Skeletal muscle satellite cell (primary cell): ENCODE results near the gene RGL1.

ENCODE experiments used
- H3K27me3 ChIP-seq: 2 replicates; pipeline ENCODE4 v1.7.0; 2013; ENCODE audit warnings: low read length; ENCODE audit not compliant: control insufficient read depth, insufficient read depth
- H3K36me3 ChIP-seq: 2 replicates; pipeline ENCODE4 v1.7.0; 2013; ENCODE audit warnings: mild to moderate bottlenecking, control low read depth, low read length; ENCODE audit not compliant: insufficient read depth
- H3K4me1 ChIP-seq: 2 replicates; pipeline ENCODE4 v1.7.0; 2013; ENCODE audit warnings: low read length; ENCODE audit not compliant: control insufficient read depth, insufficient read depth
- H3K4me2 ChIP-seq: 2 replicates; pipeline ENCODE4 v1.7.0; 2013; ENCODE audit warnings: mild to moderate bottlenecking, low read length
- H3K4me3 ChIP-seq: 2 replicates; pipeline ENCODE4 v1.7.0; 2013; ENCODE audit warnings: low read length
- H3K9ac ChIP-seq: 2 replicates; pipeline ENCODE4 v1.7.0; 2013; ENCODE audit warnings: mild to moderate bottlenecking, low read depth, low read length, moderate library complexity
- H3K9me3 ChIP-seq: replicated peaks from 2 replicates; pipeline ENCODE4 v1.7.0; 2013; ENCODE audit warnings: mild to moderate bottlenecking, control low read depth, low read length

The RGL1 gene

GRCh38 chr1:183894290-183894565, 89.3 kb downstream of the RGL1 start:
- H3K9ac ChIP-seq = no peak overlapping the region
- no peak overlapping the region for H3K4me2 ChIP-seq
- no peak overlapping the region for H3K4me3 ChIP-seq
- H3K36me3 ChIP-seq = no peaks in the 10 kb centered on the region
- no peaks in the 10 kb centered on the region for H3K27me3 ChIP-seq
- H3K4me1 ChIP-seq = no peaks in the 10 kb centered on the region
- no peaks in the 10 kb centered on the region for H3K9me3 ChIP-seq

- H3K4me3 ChIP-seq = no peak overlapping the region
- H3K9me3 ChIP-seq = no peaks in the 10 kb centered on the region
- H3K9ac ChIP-seq = no peak overlapping the region
- no peak overlapping the region for H3K4me2 ChIP-seq
- H3K27me3 ChIP-seq = no peaks in the 10 kb centered on the region
- H3K36me3 ChIP-seq = no peaks in the 10 kb centered on the region
- H3K4me1 ChIP-seq = no peaks in the 10 kb centered on the region
These were observed 91.6 kb downstream of the RGL1 start for GRCh38 chr1:183896466-183897048.

- H3K36me3 ChIP-seq = no peaks in the 10 kb centered on the region
- H3K9me3 ChIP-seq = no peaks in the 10 kb centered on the region
- H3K4me3 ChIP-seq = no peak overlapping the region
- no peaks in the 10 kb centered on the region for H3K27me3 ChIP-seq
- no peak overlapping the region for H3K4me2 ChIP-seq
- no peak overlapping the region for H3K9ac ChIP-seq
- no peaks in the 10 kb centered on the region for H3K4me1 ChIP-seq
These were observed 93.1 kb downstream of the RGL1 start for GRCh38 chr1:183898001-183898396.

- Histone ChIP-seq H3K9me3 (no peaks in the 10 kb centered on the region), H3K4me1 (no peaks in the 10 kb centered on the region), H3K9ac (no peak overlapping the region), H3K27me3 (no peaks in the 10 kb centered on the region), H3K36me3 (no peaks in the 10 kb centered on the region), H3K4me2 (no peak overlapping the region), H3K4me3 (no peak overlapping the region)
These were observed 93.7 kb downstream of the RGL1 start for GRCh38 chr1:183898610-183899009.

GRCh38 chr1:183901748-183902330, 96.9 kb downstream of the RGL1 start:
- Histone ChIP-seq H3K27me3 (no peaks in the 10 kb centered on the region), H3K4me2 (no peak overlapping the region), H3K36me3 (no peaks in the 10 kb centered on the region), H3K9me3 (no peaks in the 10 kb centered on the region), H3K4me3 (no peak overlapping the region), H3K9ac (no peak overlapping the region), H3K4me1 (no peaks in the 10 kb centered on the region)

GRCh38 chr1:183903101-183903500, 98.2 kb downstream of the RGL1 start:
- H3K36me3 ChIP-seq = no peaks in the 10 kb centered on the region
- H3K4me1 ChIP-seq = no peaks in the 10 kb centered on the region
- H3K27me3 ChIP-seq = no peaks in the 10 kb centered on the region
- no peak overlapping the region for H3K4me3 ChIP-seq
- H3K4me2 ChIP-seq = no peak overlapping the region
- H3K9me3 ChIP-seq = no peaks in the 10 kb centered on the region
- H3K9ac ChIP-seq = no peak overlapping the region

GRCh38 chr1:183905508-183906113, 100.7 kb downstream of the RGL1 start:
- Histone ChIP-seq H3K27me3 (no peaks in the 10 kb centered on the region), H3K9ac (no peak overlapping the region), H3K4me2 (no peak overlapping the region), H3K4me1 (no peaks in the 10 kb centered on the region), H3K36me3 (no peaks in the 10 kb centered on the region), H3K9me3 (no peaks in the 10 kb centered on the region), H3K4me3 (no peak overlapping the region)

- Histone ChIP-seq H3K4me1 (no peaks in the 10 kb centered on the region), H3K4me3 (no peak overlapping the region), H3K36me3 (peaks cover 1% of the 10 kb centered on the region), H3K27me3 (no peaks in the 10 kb centered on the region), H3K9me3 (no peaks in the 10 kb centered on the region), H3K4me2 (no peak overlapping the region), H3K9ac (no peak overlapping the region)
These were observed 102.2 kb downstream of the RGL1 start for GRCh38 chr1:183907070-183907469.

- Histone ChIP-seq H3K36me3 (peaks cover 9% of the 10 kb centered on the region), H3K4me2 (no peak overlapping the region), H3K27me3 (no peaks in the 10 kb centered on the region), H3K9me3 (no peaks in the 10 kb centered on the region), H3K4me1 (no peaks in the 10 kb centered on the region), H3K4me3 (no peak overlapping the region), H3K9ac (no peak overlapping the region)
These were observed 103.2 kb downstream of the RGL1 start for GRCh38 chr1:183908079-183908478.

GRCh38 chr1:183909672-183910071, 104.8 kb downstream of the RGL1 start:
- Histone ChIP-seq H3K4me2 (no peak overlapping the region), H3K9ac (no peak overlapping the region), H3K27me3 (no peaks in the 10 kb centered on the region), H3K36me3 (peaks cover 9% of the 10 kb centered on the region), H3K4me3 (no peak overlapping the region), H3K9me3 (no peaks in the 10 kb centered on the region), H3K4me1 (peaks cover 5% of the 10 kb centered on the region)

- Histone ChIP-seq H3K36me3 (peaks cover 9% of the 10 kb centered on the region), H3K4me2 (no peak overlapping the region), H3K4me3 (no peak overlapping the region), H3K27me3 (no peaks in the 10 kb centered on the region), H3K9ac (no peak overlapping the region), H3K9me3 (no peaks in the 10 kb centered on the region), H3K4me1 (peaks cover 16% of the 10 kb centered on the region)
These were observed 105.9 kb downstream of the RGL1 start for GRCh38 chr1:183910845-183911244.

GRCh38 chr1:183911285-183911684, 106.4 kb downstream of the RGL1 start:
- H3K36me3 ChIP-seq = peaks cover 9% of the 10 kb centered on the region

More at GRCh38 chr1:183911285-183911684, 106.4 kb downstream of the RGL1 start:
- Histone ChIP-seq H3K4me1 (peaks cover 18% of the 10 kb centered on the region), H3K9me3 (no peaks in the 10 kb centered on the region), H3K9ac (no peak overlapping the region), H3K4me2 (no peak overlapping the region), H3K4me3 (no peak overlapping the region), H3K27me3 (no peaks in the 10 kb centered on the region)
